ENCODE data around the gene CDH24. TPM values are rescaled to one million over a fixed set of nuclear protein-coding genes. Genes with fewer than 3 reads are reported as not detected.

Gene CDH24
- polyA plus RNA-seq, 1 donor (not counting 4 experiments of a cell fraction or from before 2014, with no cell fraction given): 3.9 TPM

GRCh38 chr14:23052182-23052623, 5.1 kb downstream of the CDH24 start:
- dilution Hi-C loops (cut with MboI; ENCODE audit: extremely low pct_ligation_motif_present, low sequenced_read_pairs): no loop called here
- Histone ChIP-seq H3K9me3 (ENCODE audit: control insufficient read depth, low read depth, low read length) (no peaks in the 10 kb centered on the region), H3K4me1 (ENCODE audit: control insufficient read depth, extremely low read depth, insufficient read depth, low read length) (peaks cover 21% of the 10 kb centered on the region), H3K27ac (ENCODE audit: control insufficient read depth, insufficient read depth, low read length) (no peak overlapping the region), H4K20me1 (ENCODE audit: control insufficient read depth, extremely low read depth, insufficient read depth, low read length) (no peaks in the 10 kb centered on the region), H2AFZ (ENCODE audit: control insufficient read depth, low read length) (peak overlapping the region; percentile 22), H3K4me3 (ENCODE audit: control insufficient read depth in 2 of 3, extremely low read depth in 1 of 3, insufficient read depth in 2 of 3, low read depth in 1 of 3, low read length in 3 of 3) (no peak overlapping the region), H3K79me2 (ENCODE audit: control insufficient read depth, insufficient read depth, low read length) (no peaks in the 10 kb centered on the region), H3K4me2 (ENCODE audit: control insufficient read depth, extremely low read depth, insufficient read depth, low read depth, low read length) (no peak overlapping the region), H3K9ac (ENCODE audit: control insufficient read depth, extremely low read depth, insufficient read depth, low read length) (no peak overlapping the region), H3K27me3 (ENCODE audit: control insufficient read depth, extremely low read depth, insufficient read depth, low read length) (no peaks in the 10 kb centered on the region), H3K36me3 (ENCODE audit: control insufficient read depth in 2 of 2, extremely low read depth in 1 of 2, insufficient read depth in 2 of 2, low read length in 2 of 2) (no peaks in the 10 kb centered on the region), H3K9me1 (ENCODE audit: control insufficient read depth, extremely low read depth, insufficient read depth, low read length) (no peaks in the 10 kb centered on the region)
- TF ChIP-seq EZH2 (IDR thresholded peaks at IDR 0.05; ENCODE audit: low read length): no peak
- TF ChIP-seq, protein P1, sequence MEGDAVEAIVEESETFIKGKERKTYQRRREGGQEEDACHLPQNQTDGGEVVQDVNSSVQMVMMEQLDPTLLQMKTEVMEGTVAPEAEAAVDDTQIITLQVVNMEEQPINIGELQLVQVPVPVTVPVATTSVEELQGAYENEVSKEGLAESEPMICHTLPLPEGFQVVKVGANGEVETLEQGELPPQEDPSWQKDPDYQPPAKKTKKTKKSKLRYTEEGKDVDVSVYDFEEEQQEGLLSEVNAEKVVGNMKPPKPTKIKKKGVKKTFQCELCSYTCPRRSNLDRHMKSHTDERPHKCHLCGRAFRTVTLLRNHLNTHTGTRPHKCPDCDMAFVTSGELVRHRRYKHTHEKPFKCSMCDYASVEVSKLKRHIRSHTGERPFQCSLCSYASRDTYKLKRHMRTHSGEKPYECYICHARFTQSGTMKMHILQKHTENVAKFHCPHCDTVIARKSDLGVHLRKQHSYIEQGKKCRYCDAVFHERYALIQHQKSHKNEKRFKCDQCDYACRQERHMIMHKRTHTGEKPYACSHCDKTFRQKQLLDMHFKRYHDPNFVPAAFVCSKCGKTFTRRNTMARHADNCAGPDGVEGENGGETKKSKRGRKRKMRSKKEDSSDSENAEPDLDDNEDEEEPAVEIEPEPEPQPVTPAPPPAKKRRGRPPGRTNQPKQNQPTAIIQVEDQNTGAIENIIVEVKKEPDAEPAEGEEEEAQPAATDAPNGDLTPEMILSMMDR (optimal IDR thresholded peaks at IDR 0.05 in 1 of 3, IDR thresholded peaks at IDR 0.05 in 1 of 3, conservative IDR thresholded peaks at IDR 0.05 in 1 of 3; ENCODE audit: extremely low read depth in 1 of 3, insufficient read depth in 2 of 3, low read length in 3 of 3): peak; percentile 59 to 81 (median 80)
- FAIRE-seq (no peak), DNase-seq (ENCODE audit: low read depth, low spot score) (no peak)

- DNase-seq (ENCODE audit: low read depth, low spot score) (no peak), FAIRE-seq (no peak)
- no peak overlapping the region for H2AFZ ChIP-seq (ENCODE audit: control insufficient read depth, low read length)
- H3K4me3 ChIP-seq (ENCODE audit: control insufficient read depth in 2 of 3, extremely low read depth in 1 of 3, insufficient read depth in 2 of 3, low read depth in 1 of 3, low read length in 3 of 3): no peak overlapping the region
- peaks cover 14% of the 10 kb centered on the region for H3K4me1 ChIP-seq (ENCODE audit: control insufficient read depth, extremely low read depth, insufficient read depth, low read length)
- H3K4me2 ChIP-seq (ENCODE audit: control insufficient read depth, extremely low read depth, insufficient read depth, low read depth, low read length): no peak overlapping the region
- no peak overlapping the region for H3K27ac ChIP-seq (ENCODE audit: control insufficient read depth, insufficient read depth, low read length)
- H3K9ac ChIP-seq (ENCODE audit: control insufficient read depth, extremely low read depth, insufficient read depth, low read length): no peak overlapping the region
- no peaks in the 10 kb centered on the region for H4K20me1 ChIP-seq (ENCODE audit: control insufficient read depth, extremely low read depth, insufficient read depth, low read length)
- H3K36me3 ChIP-seq (ENCODE audit: control insufficient read depth in 2 of 2, extremely low read depth in 1 of 2, insufficient read depth in 2 of 2, low read length in 2 of 2): no peaks in the 10 kb centered on the region
- H3K27me3 ChIP-seq (ENCODE audit: control insufficient read depth, extremely low read depth, insufficient read depth, low read length): no peaks in the 10 kb centered on the region
- H3K9me3 ChIP-seq (ENCODE audit: control insufficient read depth, low read depth, low read length): no peaks in the 10 kb centered on the region
- dilution Hi-C loops (cut with MboI; ENCODE audit: extremely low pct_ligation_motif_present, low sequenced_read_pairs): no loop called here
- H3K79me2 ChIP-seq (ENCODE audit: control insufficient read depth, insufficient read depth, low read length): no peaks in the 10 kb centered on the region
- no peaks in the 10 kb centered on the region for H3K9me1 ChIP-seq (ENCODE audit: control insufficient read depth, extremely low read depth, insufficient read depth, low read length)
- TF ChIP-seq EZH2 (IDR thresholded peaks at IDR 0.05; ENCODE audit: low read length): no peak
- TF ChIP-seq, protein P1 (optimal IDR thresholded peaks at IDR 0.05 in 1 of 3, IDR thresholded peaks at IDR 0.05 in 1 of 3, conservative IDR thresholded peaks at IDR 0.05 in 1 of 3; ENCODE audit: extremely low read depth in 1 of 3, insufficient read depth in 2 of 3, low read length in 3 of 3): no peak
Observed at GRCh38 chr14:23051141-23052057, 5.9 kb downstream of the CDH24 start.
